Bronchial epithelial cell (primary cell): ENCODE results near the gene RHOB. TPM values are rescaled to one million over a fixed set of nuclear protein-coding genes. Genes with fewer than 3 reads are reported as not detected.

Source experiments
- DNase-seq: peaks from one replicate; pipeline ENCODE4 v3.0.0-alpha.2; 2010; ENCODE audit warnings: low read depth
- FAIRE-seq: peaks from 2 replicates; lab custom pipeline; 2011; peaks lifted over from hg19 to GRCh38; lab: Jason Lieb, UNC
- H3K27me3 ChIP-seq: 2 replicates; pipeline ENCODE4 v1.5.1; 2011; ENCODE audit warnings: low read length; ENCODE audit not compliant: control insufficient read depth, insufficient read depth
- H3K36me3 ChIP-seq: 2 replicates; pipeline ENCODE4 v1.5.1; 2011; ENCODE audit warnings: low read length; ENCODE audit not compliant: control insufficient read depth, insufficient read depth
- H3K4me3 ChIP-seq: 2 replicates; pipeline ENCODE4 v1.5.1; 2011; ENCODE audit warnings: mild to moderate bottlenecking, low read depth, low read length, control low read depth
- CTCF ChIP-seq: IDR thresholded peaks from 2 replicates; pipeline ENCODE4 v1.5.1; 2011; ENCODE audit warnings: mild to moderate bottlenecking, moderate library complexity, low read length, control low read depth, inconsistent platforms; ENCODE audit not compliant: insufficient read depth, severe bottlenecking
- total RNA-seq: library from RNA; depleted of rRNA; stranded (reverse); fragments of >200 nt; gene quantifications from 2 replicates; pipeline ENCODE4 v1.2.1, GENCODE V29; 2014

The RHOB gene
- total RNA-seq, 1 donor from 2014 or later, result 51.9 TPM

DNA sequence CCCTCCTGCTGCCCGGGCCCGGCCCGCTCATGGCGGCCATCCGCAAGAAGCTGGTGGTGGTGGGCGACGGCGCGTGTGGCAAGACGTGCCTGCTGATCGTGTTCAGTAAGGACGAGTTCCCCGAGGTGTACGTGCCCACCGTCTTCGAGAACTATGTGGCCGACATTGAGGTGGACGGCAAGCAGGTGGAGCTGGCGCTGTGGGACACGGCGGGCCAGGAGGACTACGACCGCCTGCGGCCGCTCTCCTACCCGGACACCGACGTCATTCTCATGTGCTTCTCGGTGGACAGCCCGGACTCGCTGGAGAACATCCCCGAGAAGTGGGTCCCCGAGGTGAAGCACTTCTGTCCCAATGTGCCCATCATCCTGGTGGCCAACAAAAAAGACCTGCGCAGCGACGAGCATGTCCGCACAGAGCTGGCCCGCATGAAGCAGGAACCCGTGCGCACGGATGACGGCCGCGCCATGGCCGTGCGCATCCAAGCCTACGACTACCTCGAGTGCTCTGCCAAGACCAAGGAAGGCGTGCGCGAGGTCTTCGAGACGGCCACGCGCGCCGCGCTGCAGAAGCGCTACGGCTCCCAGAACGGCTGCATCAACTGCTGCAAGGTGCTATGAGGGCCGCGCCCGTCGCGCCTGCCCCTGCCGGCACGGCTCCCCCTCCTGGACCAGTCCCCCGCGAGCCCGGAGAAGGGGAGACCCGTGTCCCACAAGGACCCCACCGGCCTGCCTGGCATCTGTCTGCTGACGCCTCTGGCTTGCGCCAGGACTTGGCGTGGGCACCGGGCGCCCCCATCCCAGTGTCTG, 767 bp downstream of the RHOB start:
- FAIRE-seq (no peak), DNase-seq (no peak)
- Histone ChIP-seq H3K27me3 (no peaks in the 10 kb centered on the region), H3K4me3 (peak overlapping the region; percentile 86), H3K36me3 (no peaks in the 10 kb centered on the region)
- peak; percentile 19 for TF ChIP-seq CTCF

DNA sequence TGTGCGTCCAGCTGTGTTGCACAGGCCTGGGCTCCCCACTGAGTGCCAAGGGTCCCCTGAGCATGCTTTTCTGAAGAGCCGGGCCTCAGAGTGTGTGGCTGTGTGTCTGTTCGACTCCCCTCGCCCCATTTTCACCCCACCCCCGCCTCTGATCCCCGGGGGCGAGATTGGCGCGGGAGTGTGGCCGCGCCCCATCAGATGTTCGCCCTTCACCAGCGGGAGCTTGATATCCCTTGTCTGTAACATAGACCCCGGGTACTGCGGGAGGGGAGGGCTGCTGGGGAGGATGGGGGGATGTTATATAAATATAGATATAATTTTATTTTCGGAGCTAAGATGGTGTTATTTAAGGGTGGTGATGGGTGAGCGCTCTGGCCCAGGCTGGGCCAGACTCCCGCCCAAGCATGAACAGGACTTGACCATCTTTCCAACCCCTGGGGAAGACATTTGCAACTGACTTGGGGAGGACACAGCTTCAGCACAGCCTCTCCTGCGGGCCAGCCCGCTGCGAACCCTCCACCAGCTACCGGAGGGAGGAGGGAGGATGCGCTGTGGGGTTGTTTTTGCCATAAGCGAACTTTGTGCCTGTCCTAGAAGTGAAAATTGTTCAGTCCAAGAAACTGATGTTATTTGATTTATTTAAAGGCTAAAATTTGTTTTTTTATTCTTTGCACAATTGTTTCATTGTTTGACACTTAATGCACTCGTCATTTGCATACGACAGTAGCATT, 1.5 kb downstream of the RHOB start:
- H3K4me3 ChIP-seq, result peak overlapping the region; percentile 86
- FAIRE-seq, result no peak
- TF ChIP-seq CTCF, result no peak
- DNase-seq, result no peak
- no peaks in the 10 kb centered on the region for H3K27me3 ChIP-seq
- no peaks in the 10 kb centered on the region for H3K36me3 ChIP-seq

GRCh38 chr2:20448977-20449306, 2.1 kb downstream of the RHOB start:
- Histone ChIP-seq H3K27me3 (no peaks in the 10 kb centered on the region), H3K4me3 (peak overlapping the region; percentile 86), H3K36me3 (no peaks in the 10 kb centered on the region)
- no peak for FAIRE-seq
- no peak for DNase-seq
- no peak for TF ChIP-seq CTCF

DNA sequence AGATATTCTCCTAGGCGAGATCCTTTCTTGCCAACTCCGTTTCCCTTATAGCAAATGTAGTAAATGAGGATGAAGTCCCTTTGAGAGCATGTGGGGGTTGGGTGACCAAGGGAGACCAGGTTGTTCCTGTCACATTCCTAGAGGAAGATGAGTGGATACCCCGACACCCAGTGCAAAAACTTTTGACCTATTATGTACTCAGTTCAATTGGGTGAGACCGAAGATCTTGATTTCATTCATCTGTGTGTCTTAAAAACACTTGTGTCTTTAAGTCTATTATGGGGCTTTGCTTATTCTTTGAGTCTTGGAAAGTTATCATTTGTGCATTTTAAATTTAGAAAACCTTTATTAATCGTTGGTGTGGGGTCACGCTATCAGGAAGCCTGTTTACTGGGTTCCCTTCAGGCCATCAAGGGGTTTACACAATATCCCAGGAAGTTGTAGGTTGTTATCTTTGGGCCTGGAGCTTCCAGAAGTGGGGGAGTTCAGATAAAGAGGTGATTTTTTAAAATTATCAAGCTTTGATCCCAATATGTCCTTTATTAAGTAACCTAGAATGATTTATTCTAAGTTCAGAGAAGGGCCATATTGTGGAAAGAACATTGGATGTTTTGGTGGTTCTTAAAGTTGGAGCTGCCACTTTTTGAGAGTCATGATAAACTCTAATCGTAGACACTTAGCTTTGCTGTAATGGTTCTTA, 2.8 kb downstream of the RHOB start:
- no peak for DNase-seq
- H3K36me3 ChIP-seq, result no peaks in the 10 kb centered on the region
- H3K27me3 ChIP-seq, result no peaks in the 10 kb centered on the region
- H3K4me3 ChIP-seq, result no peak overlapping the region
- no peak for TF ChIP-seq CTCF
- no peak for FAIRE-seq

GRCh38 chr2:20450201-20450999, 3.5 kb downstream of the RHOB start:
- H3K4me3 ChIP-seq, result no peak overlapping the region
- H3K27me3 ChIP-seq, result no peaks in the 10 kb centered on the region
- H3K36me3 ChIP-seq, result no peaks in the 10 kb centered on the region
- DNase-seq (peak; percentile 74), FAIRE-seq (no peak)
- no peak for TF ChIP-seq CTCF
